GM12864 (cell line): Measurements from ENCODE around the gene CAV1.

Experiments
- DNase-seq: peaks from one replicate; pipeline ENCODE4 v3.0.0-alpha.2; 2011; ENCODE audit warnings: low read depth
- H3K4me3 ChIP-seq: 2 replicates; pipeline ENCODE4 v1.5.1; 2011; ENCODE audit warnings: mild to moderate bottlenecking, low read depth, low read length, control low read depth
- TF ChIP-seq, protein P1 (sequence below): IDR thresholded peaks from 2 replicates; pipeline ENCODE4 v1.5.1; 2011; ENCODE audit warnings: low read depth, mild to moderate bottlenecking, moderate library complexity, low read length, control low read depth, inconsistent platforms; ENCODE audit errors: missing control alignments

Gene CAV1

DNA sequence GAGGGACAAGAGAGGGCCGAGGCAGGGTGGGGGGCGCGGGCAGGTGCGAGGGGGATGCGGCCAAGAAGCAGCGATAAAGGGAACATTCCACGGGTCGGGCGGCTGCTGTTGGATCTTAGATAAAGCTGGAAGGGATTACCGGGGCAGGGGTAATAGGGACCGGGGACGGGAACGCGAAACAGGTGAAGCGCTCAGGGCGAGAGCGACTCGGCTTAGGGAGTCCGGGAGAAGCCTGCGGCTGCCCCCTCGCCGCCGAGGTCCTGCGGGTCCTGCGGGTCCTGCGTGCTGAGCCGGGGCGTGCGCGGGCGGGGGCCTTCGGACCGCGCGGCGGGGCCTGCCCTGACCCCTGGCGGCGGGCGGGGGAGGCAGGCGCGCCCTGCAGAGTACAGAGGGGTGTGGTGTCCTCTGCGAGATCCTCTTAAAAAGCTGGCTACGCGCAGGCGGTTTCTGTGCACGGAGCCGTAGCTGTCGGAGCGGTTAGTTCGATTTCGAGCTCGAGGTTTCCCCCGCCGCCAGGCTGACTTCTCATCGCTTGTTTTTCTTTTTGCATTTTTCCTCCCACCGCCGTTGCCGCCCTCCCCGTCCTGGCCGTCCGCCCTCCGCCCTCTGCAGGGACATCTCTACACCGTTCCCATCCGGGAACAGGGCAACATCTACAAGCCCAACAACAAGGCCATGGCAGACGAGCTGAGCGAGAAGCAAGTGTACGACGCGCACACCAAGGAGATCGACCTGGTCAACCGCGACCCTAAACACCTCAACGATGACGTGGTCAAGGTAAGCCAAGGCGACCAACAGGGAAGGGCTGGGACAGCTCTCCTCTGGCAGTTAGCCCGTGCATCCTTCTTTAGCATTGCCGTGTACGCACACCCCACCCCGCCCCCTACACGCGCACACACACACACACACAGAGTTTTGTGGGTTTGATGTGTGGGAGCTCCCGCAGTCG is 1.4 kb downstream of the CAV1 start:
- TF ChIP-seq, protein P1, sequence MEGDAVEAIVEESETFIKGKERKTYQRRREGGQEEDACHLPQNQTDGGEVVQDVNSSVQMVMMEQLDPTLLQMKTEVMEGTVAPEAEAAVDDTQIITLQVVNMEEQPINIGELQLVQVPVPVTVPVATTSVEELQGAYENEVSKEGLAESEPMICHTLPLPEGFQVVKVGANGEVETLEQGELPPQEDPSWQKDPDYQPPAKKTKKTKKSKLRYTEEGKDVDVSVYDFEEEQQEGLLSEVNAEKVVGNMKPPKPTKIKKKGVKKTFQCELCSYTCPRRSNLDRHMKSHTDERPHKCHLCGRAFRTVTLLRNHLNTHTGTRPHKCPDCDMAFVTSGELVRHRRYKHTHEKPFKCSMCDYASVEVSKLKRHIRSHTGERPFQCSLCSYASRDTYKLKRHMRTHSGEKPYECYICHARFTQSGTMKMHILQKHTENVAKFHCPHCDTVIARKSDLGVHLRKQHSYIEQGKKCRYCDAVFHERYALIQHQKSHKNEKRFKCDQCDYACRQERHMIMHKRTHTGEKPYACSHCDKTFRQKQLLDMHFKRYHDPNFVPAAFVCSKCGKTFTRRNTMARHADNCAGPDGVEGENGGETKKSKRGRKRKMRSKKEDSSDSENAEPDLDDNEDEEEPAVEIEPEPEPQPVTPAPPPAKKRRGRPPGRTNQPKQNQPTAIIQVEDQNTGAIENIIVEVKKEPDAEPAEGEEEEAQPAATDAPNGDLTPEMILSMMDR: peak; percentile 77
- DNase-seq: peak; percentile 37
- H3K4me3 ChIP-seq: peak overlapping the region; percentile 71

DNA sequence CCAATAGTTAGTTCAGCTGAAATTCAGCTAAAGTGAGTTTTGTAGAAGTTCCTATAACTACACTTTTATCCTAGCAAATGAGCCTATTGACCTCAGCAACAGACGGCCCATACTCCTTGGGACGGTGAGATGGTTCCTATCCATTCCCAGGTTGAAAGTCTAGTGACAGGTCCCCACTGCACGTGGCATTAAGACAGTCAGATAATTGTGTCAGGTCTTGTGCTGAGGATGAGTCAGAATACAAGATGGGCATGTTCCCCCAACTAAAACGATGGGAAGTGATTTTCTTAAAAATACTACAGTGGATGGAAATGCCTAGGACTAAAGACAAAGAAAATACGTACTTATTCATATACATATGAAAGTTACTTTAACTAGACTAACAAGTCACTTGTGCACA is 2.1 kb downstream of the CAV1 start:
- TF ChIP-seq, protein P1: no peak
- H3K4me3 ChIP-seq: no peak overlapping the region; the same call in 1 of the 2 replicates
- DNase-seq: no peak

DNA sequence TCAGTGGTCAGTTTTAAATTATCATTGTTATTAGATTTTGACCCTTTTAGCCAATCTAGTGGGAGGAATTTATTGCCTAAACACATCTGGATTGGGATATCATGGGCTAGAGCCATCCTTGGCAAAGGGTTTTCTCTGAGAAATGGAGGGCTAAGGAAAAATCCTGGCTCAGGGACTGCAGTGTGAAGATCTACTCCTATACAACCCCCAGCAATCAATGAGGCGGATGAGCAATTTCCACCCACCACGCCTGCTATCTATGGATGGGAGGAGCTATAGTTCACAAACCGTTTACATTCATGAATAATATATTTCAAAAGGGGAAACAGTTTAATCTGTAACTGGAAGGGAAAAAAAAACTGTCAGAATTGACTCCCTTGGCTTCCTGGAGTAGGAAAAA is 2.7 kb downstream of the CAV1 start:
- H3K4me3 ChIP-seq: no peak overlapping the region
- no peak for DNase-seq

DNA sequence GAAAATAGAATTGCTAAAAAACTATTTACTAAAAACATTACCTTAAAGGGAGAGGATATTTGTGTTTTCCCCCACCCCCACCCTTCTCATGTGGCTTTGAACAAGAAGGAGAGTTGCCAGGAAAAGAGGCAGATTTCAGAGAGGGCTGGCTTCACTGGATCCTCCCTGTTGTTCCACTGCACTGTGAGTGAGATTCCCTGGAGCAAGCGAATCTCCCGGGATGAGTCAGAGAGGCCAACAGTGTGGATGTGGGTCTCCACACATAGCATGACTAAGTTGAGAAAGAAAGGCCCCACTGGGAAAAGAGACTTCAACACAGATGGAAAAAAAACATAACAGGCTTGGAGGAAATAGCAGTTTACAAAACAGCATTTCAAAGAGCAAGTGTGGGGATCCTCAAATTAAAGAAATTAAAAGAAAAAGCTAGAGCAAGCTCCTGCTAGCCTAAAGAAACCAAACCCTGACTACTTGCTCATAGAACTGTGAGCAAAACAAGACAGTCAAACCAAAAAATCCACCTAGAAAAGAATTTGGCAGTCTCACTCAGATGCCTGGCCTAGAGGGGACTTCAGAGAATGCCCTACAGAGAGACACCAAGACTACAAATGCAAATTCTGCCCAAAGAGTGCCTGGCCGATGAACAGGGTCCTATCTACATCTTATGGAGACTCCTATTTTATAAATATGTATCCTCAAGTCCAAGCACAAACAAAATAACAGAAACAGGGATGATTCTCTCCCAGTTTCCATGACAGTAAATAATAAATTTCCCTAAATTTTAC is 3.4 kb downstream of the CAV1 start:
- H3K4me3 ChIP-seq: no peak overlapping the region
- DNase-seq: no peak
- TF ChIP-seq, protein P1: no peak

More for the DNA sequence above, 2.7 kb downstream of the CAV1 start:
- TF ChIP-seq, protein P1: no peak

DNA sequence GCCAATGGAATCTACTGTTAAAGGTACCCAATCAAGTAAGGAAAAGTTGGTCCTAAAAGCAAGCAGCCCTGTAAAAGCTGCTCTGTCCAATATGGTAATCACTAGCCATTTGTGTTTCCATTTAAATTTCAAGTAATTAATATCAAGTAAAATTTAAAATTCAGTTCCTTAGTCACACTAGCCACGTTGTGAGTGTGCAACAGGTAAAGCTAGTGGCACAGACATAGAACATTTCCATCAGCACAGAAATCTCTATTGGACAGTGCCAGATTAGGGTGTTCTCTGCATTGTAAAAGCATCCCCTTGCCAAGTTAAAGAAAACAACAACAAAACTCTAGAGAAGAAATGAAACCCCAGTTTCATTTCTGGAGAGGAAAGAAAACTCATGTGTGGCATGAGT is 4.4 kb downstream of the CAV1 start:
- TF ChIP-seq, protein P1: no peak
- DNase-seq: no peak
- H3K4me3 ChIP-seq: no peak overlapping the region

DNA sequence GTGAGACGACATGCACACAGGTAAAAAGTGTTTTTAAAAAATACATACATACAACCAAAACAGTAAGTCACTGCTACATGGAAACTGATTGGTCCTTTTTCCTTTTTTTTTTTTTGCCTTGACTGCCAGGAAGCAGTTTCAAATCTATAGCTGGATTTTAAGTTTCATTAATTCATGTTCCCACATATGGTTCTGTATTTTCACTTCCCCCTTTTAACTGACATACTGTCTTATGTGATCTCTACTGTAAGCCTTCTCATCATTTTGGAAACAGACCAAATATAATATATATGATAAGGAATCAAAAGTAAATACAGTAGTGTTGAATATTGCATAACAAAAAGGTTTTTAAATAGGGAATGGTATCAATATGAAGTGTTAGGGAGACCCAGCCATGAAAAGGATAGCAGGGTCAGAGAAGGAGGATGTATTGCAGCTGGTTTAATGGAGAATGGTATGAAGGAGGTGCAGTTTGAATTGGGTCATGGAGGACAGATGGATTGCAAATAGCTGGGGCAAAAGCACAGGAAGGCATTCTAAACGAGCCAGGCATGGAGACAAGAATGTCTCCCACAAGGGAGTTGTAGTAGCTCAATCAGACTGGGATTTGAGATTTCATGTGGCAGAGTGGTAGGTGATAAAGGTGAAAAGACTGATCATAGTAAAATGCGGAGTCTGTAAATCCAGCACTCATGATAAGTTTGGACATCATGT is 5.4 kb downstream of the CAV1 start:
- H3K4me3 ChIP-seq: no peak overlapping the region
- TF ChIP-seq, protein P1: no peak
- DNase-seq: no peak
